ENCODE data around the gene METTL6.

DNA sequence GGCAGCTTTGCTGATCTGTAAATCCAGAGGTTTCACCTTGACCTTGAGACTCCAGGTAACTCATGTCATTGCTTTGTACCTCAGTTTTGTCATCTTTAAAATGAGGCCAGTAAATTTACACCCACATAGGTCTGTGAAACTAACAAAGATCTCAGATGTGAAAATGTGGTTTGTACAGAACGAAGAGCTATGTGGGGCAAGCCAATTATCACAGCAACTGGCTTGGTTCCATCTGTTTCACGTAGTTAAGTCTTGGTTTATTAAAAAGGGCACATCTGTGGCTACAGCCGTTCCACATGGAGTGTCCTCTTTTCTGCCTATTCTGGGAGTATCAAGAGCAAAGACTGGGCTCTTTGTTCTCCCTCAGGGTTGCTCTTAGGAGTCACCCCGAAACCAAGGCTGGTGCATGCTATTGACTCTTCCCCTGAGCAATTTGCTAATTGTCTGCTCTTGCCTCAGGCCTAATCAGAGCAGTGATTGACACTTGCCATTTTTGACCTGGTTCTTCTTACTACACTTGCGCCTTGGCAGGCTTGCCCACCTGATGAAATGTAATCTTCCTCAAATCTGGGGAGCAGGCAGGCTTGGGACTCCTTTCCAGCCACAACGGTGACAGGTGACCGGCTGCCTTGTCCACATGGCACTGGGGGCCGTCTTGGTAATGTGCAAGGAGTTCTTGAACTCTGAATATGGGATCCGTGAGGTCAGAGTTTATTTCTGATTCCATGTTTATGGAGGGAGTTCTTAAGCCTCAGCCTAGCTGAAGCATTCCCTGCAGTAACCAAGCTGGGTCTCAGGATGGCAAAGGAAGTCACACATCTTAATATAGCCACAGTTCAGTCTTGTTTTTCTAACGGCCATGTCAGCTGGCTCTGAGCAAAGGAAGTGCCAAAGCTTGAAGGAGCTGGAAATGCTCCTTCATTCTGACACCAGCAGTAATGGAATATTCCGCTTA, 40.2 kb upstream of the METTL6 start:
- TF ChIP-seq CTCF (IDR thresholded peaks at IDR 0.05; ENCODE audit: low read depth, low read length, poor library complexity, severe bottlenecking) (no peak), EZH2phosphoT487 (IDR thresholded peaks at IDR 0.05; ENCODE audit: borderline replicate concordance, low read length) (no peak)
